K562 (cell line): ENCODE measurements around the gene MAST3. TPM values are rescaled to one million over a fixed set of nuclear protein-coding genes. Genes with fewer than 3 reads are reported as not detected.

Experiments used
- BCOR ChIP-seq: fragments of 450-650 bp; IDR thresholded peaks from 2 replicates; pipeline ENCODE4 v1.6.1; 2016
- BDP1 ChIP-seq: IDR thresholded peaks from 3 replicates; pipeline ENCODE4 v1.6.1; 2011; ENCODE audit not compliant: insufficient read length, insufficient read depth
- CHCHD3 ChIP-seq: fragments of 250-450 bp; sonication (Bioruptor Pico); IDR thresholded peaks from 2 replicates; pipeline ENCODE4 v2.1.2; 2022; ENCODE audit warnings: mild to moderate bottlenecking
- DDX20 ChIP-seq: fragments of 450-650 bp; IDR thresholded peaks from 2 replicates; pipeline ENCODE4 v1.6.1; 2016; ENCODE audit warnings: missing genetic modification characterization, low read depth, mild to moderate bottlenecking, missing compliant biosample characterization, moderate library complexity
- ETV6 ChIP-seq, 3 experiments: fragments of 150-350 bp in 1 of 3; sonication (generic) in 1 of 3; formaldehyde crosslinking in 1 of 3; IDR thresholded peaks; 2 replicates each; pipeline versions ENCODE4 v1.6.1 to v1.8.0; 2014 to 2022; ENCODE audit warnings: borderline replicate concordance in 2 of 3, low read depth in 2 of 3, antibody characterized with exemption in 1 of 3, low read length in 1 of 3, mild to moderate bottlenecking in 1 of 3, missing genetic modification reagents in 1 of 3
- FOXK1 ChIP-seq: sonication (generic); formaldehyde crosslinking; IDR thresholded peaks from 2 replicates; pipeline ENCODE4 v1.8.0; 2022; ENCODE audit warnings: missing genetic modification reagents, mild to moderate bottlenecking, borderline replicate concordance
- HDAC1 ChIP-seq, 2 experiments: fragments of 450-650 bp; IDR thresholded peaks; 2 replicates each; pipeline ENCODE4 v1.6.1; 2016 to 2017; ENCODE audit warnings: inconsistent platforms in 1 of 2, mild to moderate bottlenecking in 1 of 2, moderate library complexity in 1 of 2
- HDAC2 ChIP-seq: fragments of 450-650 bp; IDR thresholded peaks from 2 replicates; pipeline ENCODE4 v1.6.1; 2016; ENCODE audit warnings: mild to moderate bottlenecking
- MAFG ChIP-seq: fragments of 450-650 bp; conservative IDR thresholded peaks from 2 replicates; pipeline ENCODE4 v1.6.1; 2016; ENCODE audit warnings: missing genetic modification characterization, missing compliant biosample characterization
- MNT ChIP-seq, 2 experiments: fragments of 450-650 bp; conservative IDR thresholded peaks; 2 replicates each; pipeline ENCODE4 v1.6.1; 2017; ENCODE audit warnings: mild to moderate bottlenecking in 2 of 2, moderate library complexity in 2 of 2
- PCBP1 ChIP-seq: fragments of 200-400 bp; formaldehyde crosslinking; IDR thresholded peaks from 2 replicates; pipeline ENCODE4 v1.6.1; 2018; ENCODE audit warnings: mild to moderate bottlenecking, low read depth, low read length; ENCODE audit not compliant: poor library complexity, severe bottlenecking
- RBFOX2 ChIP-seq: fragments of 200-400 bp; formaldehyde crosslinking; IDR thresholded peaks from 2 replicates; pipeline ENCODE4 v1.6.1; 2017; ENCODE audit warnings: low read depth, mild to moderate bottlenecking, low read length, moderate library complexity
- RNF219 ChIP-seq: fragments of 250-450 bp; sonication (Bioruptor Pico); IDR thresholded peaks from 2 replicates; pipeline ENCODE4 v1.5.0; 2022; ENCODE audit warnings: mild to moderate bottlenecking
- SETDB1 ChIP-seq: IDR thresholded peaks from one replicate; pipeline ENCODE4 v1.6.1; 2012; ENCODE audit warnings: low read length, control low read depth, inconsistent platforms
- SMAD3 ChIP-seq: fragments of 450-650 bp; formaldehyde crosslinking; conservative IDR thresholded peaks from 2 replicates; pipeline ENCODE4 v1.4.0; 2020; ENCODE audit warnings: mild to moderate bottlenecking
- SMARCC2 ChIP-seq: fragments of 450-650 bp; IDR thresholded peaks from 2 replicates; pipeline ENCODE4 v1.6.1; 2017; ENCODE audit warnings: antibody characterized with exemption, moderate library complexity, mild to moderate bottlenecking, low read depth
- THRAP3 ChIP-seq: fragments of 450-650 bp; IDR thresholded peaks from 2 replicates; pipeline ENCODE4 v1.6.1; 2016; ENCODE audit warnings: mild to moderate bottlenecking, inconsistent platforms, borderline replicate concordance
- TSC22D4 ChIP-seq: fragments of 450-650 bp; IDR thresholded peaks from 2 replicates; pipeline ENCODE4 v1.6.1; 2016; ENCODE audit warnings: missing genetic modification characterization, missing biosample characterization, control low read depth
- ZNF282 ChIP-seq: sonication (generic); formaldehyde crosslinking; IDR thresholded peaks from 2 replicates; pipeline ENCODE4 v1.8.1; 2023; ENCODE audit warnings: missing genetic modification reagents
- ZNF551 ChIP-seq: fragments of 250-450 bp; sonication (Bioruptor Pico); IDR thresholded peaks from 2 replicates; pipeline ENCODE4 v1.5.0; 2021; ENCODE audit warnings: mild to moderate bottlenecking, moderate library complexity
- polyA plus RNA-seq, 8 experiments: library from polyadenylated mRNA; depleted of rRNA in 4 of 8; stranded (reverse) in 5 of 8; unstranded in 3 of 8; fragments of >200 nt; fragmentation: Nextera tagmentation in 2 of 8; fragmentation: Illumina TruSeq in 1 of 8; extraction: Ambion mirVana in 2 of 8; extraction: Trizol in 1 of 8; gene quantifications; 2 replicates each; pipeline versions ENCODE4 v1.2.1 to v1.2.3, GENCODE V29; 2011 to 2014; ENCODE audit warnings: inconsistent platforms in 1 of 8, missing spikeins in 1 of 8
- total RNA-seq, 7 experiments: library from RNA; depleted of rRNA in 6 of 7; stranded (reverse); fragments of >200 nt in 6 of 7; fragmentation: Illumina TruSeq in 2 of 7; extraction: Trizol in 2 of 7; gene quantifications; 2 replicates each; pipeline versions ENCODE4 v1.2.1 to v1.2.3, GENCODE V29; 2011 to 2021; ENCODE audit warnings: low replicate concordance in 1 of 7
- TF ChIP-seq, protein P1 (sequence below): fragments of 250-450 bp; sonication (Bioruptor Pico); IDR thresholded peaks from 2 replicates; pipeline ENCODE4 v1.8.0; 2022; ENCODE audit warnings: moderate library complexity, mild to moderate bottlenecking, inconsistent platforms
- TF ChIP-seq, protein P2 (sequence below), 3 experiments: IDR thresholded peaks in 2 of 3; conservative IDR thresholded peaks in 1 of 3; 2 replicates each; pipeline ENCODE4 v1.5.1; 2011 to 2012; ENCODE audit warnings: low read length in 3 of 3, mild to moderate bottlenecking in 3 of 3, control low read depth in 2 of 3, improper control_type of control experiment in 1 of 3, inconsistent platforms in 1 of 3, low read depth in 1 of 3, mixed read lengths in 1 of 3, moderate library complexity in 1 of 3; ENCODE audit not compliant: insufficient read depth in 2 of 3
- TF ChIP-seq, protein P3 (sequence below): fragments of 250-450 bp; sonication (Bioruptor Pico); IDR thresholded peaks from 2 replicates; pipeline ENCODE4 v1.9.0; 2021; ENCODE audit warnings: mild to moderate bottlenecking

Gene MAST3
- total and polyA plus RNA-seq, 9 of the 15 experiments (the other 6 are each of a cell fraction or from before 2014, with no cell fraction given): 0.94 to 9.9 (median 2.4) TPM

GRCh38 chr19:18157465-18158063 is 60.0 kb downstream of the MAST3 start (continued):
- TF ChIP-seq MNT (conservative IDR thresholded peaks at IDR 0.05) (peak; percentile 44 to 60; a peak in 3 of 4 replicates), TSC22D4 (tag) (no peak), SETDB1 (no peak), RNF219 (CRISPR knock-in tag) (no peak), FOXK1 (no peak), ZNF282 (CRISPR knock-in tag) (no peak), ETV6 (IDR thresholded peaks at IDR 0.05; ENCODE audit: borderline replicate concordance in 1 of 2, low read depth in 2 of 2, low read length in 1 of 2) (no peak), ETV6 (CRISPR knock-in tag; IDR thresholded peaks at IDR 0.05; ENCODE audit: borderline replicate concordance) (no peak), PCBP1 (no peak), RBFOX2 (peak; percentile 49; the same call in 1 of the 2 replicates), ZNF551 (CRISPR knock-in tag) (no peak), BDP1 (no peak), DDX20 (no peak), HDAC1 (IDR thresholded peaks at IDR 0.05) (no peak), HDAC2 (no peak), MAFG (tag) (no peak), THRAP3 (no peak), SMARCC2 (no peak), SMAD3 (CRISPR knock-in tag) (no peak), CHCHD3 (no peak), BCOR (peak; percentile 59)
- TF ChIP-seq, protein P1, sequence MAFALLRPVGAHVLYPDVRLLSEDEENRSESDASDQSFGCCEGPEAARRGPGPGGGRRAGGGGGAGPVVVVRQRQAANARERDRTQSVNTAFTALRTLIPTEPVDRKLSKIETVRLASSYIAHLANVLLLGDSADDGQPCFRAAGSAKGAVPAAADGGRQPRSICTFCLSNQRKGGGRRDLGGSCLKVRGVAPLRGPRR (CRISPR knock-in tag): no peak
- TF ChIP-seq, protein P2, sequence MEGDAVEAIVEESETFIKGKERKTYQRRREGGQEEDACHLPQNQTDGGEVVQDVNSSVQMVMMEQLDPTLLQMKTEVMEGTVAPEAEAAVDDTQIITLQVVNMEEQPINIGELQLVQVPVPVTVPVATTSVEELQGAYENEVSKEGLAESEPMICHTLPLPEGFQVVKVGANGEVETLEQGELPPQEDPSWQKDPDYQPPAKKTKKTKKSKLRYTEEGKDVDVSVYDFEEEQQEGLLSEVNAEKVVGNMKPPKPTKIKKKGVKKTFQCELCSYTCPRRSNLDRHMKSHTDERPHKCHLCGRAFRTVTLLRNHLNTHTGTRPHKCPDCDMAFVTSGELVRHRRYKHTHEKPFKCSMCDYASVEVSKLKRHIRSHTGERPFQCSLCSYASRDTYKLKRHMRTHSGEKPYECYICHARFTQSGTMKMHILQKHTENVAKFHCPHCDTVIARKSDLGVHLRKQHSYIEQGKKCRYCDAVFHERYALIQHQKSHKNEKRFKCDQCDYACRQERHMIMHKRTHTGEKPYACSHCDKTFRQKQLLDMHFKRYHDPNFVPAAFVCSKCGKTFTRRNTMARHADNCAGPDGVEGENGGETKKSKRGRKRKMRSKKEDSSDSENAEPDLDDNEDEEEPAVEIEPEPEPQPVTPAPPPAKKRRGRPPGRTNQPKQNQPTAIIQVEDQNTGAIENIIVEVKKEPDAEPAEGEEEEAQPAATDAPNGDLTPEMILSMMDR (IDR thresholded peaks at IDR 0.05 in 2 of 3, conservative IDR thresholded peaks at IDR 0.05 in 1 of 3; ENCODE audit: insufficient read depth in 2 of 3, low read depth in 1 of 3, low read length in 3 of 3): no peak
- TF ChIP-seq, protein P3, sequence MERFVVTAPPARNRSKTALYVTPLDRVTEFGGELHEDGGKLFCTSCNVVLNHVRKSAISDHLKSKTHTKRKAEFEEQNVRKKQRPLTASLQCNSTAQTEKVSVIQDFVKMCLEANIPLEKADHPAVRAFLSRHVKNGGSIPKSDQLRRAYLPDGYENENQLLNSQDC (CRISPR knock-in tag): no peak
